NT2/D1 (cell line): ENCODE results near the gene RAI2.

Experiments used
- SUZ12 ChIP-seq: IDR thresholded peaks from 2 replicates; pipeline ENCODE4 v1.6.1; 2011; ENCODE audit not compliant: insufficient read length, insufficient read depth; ENCODE audit errors: extremely low read depth
- YY1 ChIP-seq: IDR thresholded peaks from 2 replicates; pipeline ENCODE4 v1.6.1; 2011; ENCODE audit not compliant: insufficient read length, insufficient read depth

DNA sequence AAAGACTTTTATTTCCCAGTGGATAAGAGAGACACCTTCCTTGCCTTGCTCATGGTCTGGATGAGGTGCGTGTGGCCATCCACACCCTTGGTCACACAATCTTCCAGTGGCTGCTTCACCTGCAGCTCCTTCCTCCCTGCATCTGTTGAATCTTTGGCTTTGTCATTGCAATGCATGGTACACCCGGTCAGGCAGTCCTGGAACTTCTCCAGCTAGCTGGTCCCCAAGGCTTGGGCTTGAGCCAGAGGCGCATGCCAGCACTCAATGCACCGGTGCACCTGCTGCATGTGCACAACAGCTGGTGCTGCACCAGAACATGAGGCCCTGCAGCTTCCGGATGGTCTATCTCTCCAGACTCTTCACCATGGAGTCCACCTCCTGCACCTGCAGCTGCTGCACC, 92.1 kb downstream of the RAI2 start:
- no peak for TF ChIP-seq SUZ12
- TF ChIP-seq YY1 = no peak
